HG03280 (cell line): ENCODE results near the gene C20orf144.
"Not testable (repeated sequence)": the region's sequence is repeated elsewhere in the genome, so short reads cannot be mapped to it uniquely, and the experiment has no call there.

Experiments used
- ATAC-seq: cut with Tn5 transposase; IDR thresholded peaks from one replicate; pipeline ENCODE4 v1.9.1; 2021; ENCODE audit warnings: mild to moderate bottlenecking, moderate library complexity; ENCODE audit not compliant: unreplicated experiment

Gene C20orf144

DNA sequence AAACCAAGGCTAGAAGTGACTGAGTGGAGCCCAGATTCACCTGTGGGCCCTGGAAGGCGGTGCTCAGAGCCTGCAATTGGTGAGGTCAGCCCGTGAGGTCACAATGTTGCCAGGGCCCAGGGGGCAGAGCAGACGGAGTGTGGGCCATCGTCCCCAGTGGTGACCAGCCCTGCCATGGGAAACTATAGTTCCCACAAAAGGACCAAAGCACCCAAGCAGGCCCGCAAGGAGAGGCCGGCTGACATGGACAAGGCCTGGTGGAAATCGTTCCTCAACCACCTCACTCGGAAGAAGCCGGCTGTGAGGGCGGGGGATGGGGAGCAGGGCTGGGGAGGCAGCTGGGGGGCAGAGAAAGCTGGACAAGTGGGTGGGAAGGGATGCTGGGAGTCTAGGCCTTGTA is at the start of gene C20orf144:
TSS of gene C20orf144 (plus strand) at position 156 of the 400 bp plus-strand sequence. CDS start at position 175, 19 bp downstream.
- no peak for ATAC-seq

DNA sequence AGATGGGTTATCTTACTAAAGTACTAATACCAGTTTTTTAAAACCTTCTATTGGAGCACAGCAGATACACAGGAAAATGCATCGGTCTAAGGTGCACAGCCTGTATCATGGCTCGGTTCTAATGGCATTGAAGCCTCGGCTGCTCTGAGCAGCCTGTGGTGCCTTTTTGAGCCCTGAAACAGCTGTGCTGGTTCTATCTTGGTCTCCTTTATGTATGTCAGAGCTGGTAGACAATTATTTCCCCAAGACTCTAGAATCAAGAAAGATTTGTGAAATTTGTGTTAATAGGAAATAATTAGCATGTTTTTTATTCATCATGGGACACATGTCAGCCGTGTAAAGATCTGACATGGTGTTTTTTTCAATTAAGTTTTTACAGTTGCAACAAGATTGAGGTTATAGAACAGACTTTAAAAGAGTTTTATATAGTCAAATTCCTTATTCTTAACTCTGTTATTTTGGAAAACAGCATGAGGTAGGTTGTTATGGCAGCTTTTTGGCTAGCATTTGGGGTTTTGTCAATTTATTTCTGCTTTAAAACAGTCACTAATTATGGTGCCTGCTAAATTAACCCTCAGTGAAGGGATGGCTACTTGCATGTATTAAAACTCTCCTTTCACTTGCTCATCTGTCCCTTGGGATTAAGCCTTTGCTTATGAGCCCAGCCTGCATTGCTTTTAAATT is 40.3 kb upstream of the C20orf144 start:
- no peak for ATAC-seq

DNA sequence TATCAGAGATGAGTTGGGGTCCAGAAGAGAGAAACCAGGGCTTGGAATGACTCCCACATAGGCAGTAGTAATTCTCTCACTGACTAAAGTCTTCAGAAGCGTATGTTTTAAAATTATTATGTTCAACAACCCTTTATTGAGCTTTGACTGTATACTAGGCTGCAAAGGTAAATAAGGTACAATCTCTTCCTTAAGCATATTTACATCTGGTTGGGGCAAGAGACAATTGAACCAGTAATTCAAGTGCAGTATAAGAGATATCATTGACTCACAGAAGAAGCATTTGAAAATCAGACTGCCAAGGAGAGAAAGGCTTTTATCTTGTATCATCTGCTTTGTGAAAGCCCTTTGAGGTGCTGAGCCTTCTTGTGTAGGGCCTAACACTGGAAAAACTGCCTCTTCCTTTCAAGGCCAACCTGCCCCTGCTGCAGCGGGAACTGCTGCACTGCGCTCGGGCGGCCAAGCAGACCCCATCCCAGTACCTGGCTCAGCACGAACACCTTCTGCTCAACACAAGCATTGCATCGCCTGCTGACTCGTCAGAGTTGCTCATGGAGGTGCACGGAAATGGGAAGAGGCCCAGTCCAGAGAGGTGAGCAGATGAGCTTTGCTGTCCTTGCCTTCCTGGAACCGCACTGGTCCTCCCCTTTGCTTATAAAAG is 39.3 kb upstream of the C20orf144 start:
- no peak for ATAC-seq

DNA sequence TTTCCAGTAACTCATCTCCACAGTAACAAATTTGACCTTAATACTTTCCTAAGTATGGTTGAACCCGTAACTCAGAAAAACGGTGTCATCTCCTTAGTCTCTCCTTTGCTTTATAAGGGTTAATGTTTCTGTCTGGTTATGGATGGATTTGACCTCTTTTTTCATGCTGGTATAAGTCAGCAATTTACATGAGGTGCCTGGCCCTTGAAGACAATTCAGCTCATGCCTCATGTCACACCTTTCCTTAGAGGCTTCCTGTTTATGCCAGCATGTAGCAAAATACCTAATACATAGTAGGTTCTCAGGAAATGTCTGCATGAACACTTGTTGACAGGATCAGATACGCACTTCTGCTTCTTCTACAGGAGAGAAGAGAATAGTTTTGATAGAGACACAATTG is 37.7 kb upstream of the C20orf144 start:
- no peak for ATAC-seq

DNA sequence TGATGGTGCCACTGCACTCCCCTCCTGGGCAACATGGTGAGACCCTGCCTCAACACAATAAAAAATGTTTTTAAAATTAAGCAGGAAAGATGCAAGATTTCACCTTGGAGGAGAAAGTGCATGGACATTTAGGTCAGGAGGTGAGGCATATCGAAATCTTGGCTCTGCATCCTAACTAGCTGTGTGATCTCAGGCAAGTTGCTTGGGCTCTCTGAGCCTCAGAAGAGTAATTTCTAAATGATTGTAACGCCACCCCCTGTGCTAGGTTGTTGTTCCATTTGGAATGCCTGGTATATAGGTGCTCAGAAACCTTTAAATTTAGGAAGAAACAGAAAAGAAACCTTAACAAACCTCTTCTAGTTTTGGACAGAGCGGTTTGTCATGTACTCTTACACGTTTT is 35.9 kb upstream of the C20orf144 start:
- no peak for ATAC-seq

DNA sequence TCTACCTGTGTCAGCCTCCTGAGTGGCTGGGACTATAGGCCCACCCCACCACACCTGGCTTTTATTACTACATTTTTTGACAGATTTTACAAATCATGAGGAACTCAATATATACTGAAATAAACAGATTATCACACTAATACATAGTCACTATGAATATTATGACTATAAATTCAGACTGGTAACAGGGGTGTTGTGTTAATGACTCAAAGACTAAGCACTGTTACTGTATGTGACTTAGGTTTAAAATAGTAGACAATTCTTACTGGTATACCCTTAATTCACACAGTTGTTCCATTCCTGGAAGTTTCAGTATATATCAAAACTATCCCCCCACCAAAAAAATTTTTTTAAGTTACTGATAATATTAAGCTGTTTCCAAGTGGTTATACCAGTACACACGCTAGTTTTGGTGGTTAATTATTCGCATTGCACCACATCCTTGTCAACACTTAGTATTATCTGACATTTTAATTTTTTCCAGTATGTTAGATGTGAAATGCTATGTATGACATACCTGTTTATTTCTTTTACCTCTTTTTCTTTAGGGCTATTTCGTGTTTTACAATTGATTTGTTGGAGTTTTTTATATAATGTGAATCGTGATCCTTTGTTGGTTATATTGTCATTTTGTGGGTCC is 34.4 kb upstream of the C20orf144 start:
- no peak for ATAC-seq

DNA sequence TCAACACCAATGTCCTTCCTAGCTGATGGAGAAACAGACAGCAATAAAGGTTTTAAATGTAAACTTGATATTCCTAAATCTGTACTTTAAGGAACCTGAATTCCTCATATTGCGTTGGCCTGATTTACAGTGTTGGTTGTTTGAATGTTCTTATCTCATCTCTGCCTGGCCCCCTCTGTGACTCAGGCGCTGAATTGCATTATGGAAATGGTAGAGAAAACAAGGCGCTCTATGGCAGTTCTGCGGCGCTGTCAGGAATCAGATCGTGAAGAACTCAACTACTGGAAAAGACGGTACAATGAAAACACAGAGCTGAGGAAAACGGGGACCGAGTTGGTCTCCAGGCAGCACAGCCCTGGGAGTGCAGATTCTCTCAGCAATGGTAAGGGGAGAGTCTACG is 32.6 kb upstream of the C20orf144 start:
- no peak for ATAC-seq

DNA sequence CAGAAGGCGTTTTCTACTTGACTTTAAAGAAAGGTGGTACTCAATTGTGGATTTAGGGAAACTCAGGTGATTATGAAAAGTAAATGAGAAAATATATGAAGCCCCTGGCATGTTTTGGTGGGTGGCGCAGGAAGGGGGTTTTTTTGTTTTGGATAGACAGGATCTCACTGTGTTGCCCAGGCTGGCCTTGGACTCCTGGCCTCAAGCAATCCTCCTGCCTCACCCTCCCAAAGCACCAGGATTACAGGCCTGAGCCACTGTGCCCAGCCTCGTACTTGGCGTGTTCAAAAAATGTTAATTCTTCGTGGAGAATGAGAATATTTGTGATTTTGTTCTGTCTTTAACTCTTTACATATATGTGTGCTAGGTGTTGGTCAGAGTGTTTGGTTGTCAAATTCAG is 32.1 kb upstream of the C20orf144 start:
- no peak for ATAC-seq

DNA sequence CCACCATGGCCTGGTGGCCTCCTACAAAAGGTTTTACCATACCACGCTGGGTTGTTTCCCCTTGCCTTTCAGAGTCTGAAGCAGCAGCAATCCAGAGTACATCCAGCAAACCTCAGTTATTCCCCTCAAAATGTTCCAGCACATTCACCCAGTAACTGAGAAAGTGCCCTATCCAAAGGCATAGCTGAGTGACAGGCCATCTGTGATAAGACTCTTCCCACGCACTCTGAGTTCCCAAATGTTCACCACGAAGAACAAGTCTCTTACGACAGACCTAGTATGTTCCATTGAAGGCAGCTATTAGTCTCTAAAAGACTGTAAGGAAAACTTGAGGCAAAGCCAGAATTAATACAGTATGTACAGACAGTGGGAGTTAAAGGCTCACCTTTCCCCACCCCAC is 31.6 kb upstream of the C20orf144 start:
- ATAC-seq = no peak

DNA sequence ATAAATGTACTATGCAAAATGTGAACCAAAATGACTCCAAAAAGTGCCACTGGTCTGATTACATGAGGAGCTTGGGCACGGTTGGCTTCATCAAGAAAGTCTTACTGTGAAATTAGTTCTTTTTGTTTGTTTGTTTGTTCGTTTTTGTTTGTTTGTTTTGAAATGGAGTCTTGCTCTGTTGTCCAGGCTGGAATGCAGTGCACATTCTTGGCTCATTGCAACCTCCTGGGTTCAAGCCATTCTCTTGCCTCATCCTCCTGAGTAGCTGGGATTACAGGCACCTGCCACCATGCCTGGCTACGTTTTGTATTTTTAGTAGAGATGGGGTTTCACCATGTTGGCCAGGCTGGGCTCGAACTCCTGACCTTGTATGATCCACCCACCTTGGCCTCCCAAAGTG is 30.2 kb upstream of the C20orf144 start:
- not testable (repeated sequence) for ATAC-seq

DNA sequence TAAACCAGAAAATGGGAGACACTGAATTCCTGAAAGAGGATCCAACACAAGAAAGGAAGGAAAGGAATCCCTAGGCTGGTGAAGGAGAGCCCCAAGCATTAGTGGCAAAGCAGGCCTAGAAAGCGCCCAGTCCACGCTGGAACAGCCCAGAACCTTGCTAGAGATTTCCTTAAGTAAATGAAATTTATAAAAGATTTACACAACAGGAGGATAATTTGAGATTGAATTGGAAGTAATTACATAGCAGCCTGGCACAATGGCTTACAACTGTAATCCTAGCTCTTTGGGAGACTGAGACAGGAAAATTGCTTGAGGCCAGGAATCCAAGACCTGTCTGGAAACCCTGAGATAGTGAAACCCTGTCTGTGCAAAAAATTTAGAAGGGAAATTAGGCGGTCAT is 26.8 kb upstream of the C20orf144 start:
- no peak for ATAC-seq

DNA sequence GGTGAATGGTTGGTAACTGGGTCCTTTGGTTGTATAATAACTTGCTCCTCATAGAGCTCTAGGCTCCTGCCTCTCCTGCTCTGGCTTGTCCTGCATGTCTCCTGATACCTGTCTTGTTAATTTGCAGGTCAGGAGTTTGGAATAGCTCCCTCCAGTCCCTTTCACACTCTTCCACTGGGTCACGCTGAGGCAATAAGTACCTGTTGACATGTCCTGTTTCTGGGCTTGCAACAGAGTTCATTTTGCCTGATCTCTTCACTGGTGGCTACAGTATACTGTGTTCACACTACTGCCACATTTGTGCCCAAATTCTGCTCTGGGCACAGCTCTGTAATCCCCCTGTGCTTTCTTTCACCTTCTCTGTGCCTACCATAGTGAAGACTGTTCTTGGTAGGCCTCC is 25.4 kb upstream of the C20orf144 start:
- ATAC-seq = no peak

DNA sequence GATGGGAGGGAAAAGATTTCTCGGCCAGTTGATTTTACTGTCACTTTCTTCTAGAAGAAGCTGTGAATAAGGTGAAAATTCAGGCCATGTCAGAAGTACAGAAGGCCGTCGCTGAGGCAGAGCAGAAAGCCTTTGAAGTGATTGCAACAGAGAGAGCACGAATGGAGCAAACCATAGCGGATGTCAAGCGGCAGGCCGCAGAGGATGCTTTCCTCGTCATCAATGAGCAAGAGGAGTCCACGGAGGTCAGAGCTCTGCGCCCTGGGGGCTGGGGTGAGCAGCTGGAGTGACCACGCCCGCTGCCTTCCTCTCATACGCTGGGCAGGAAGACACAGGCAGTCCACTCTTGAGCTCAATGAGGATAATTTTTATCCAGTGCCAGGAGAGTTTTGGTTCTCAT is 21.8 kb upstream of the C20orf144 start:
- no peak for ATAC-seq

DNA sequence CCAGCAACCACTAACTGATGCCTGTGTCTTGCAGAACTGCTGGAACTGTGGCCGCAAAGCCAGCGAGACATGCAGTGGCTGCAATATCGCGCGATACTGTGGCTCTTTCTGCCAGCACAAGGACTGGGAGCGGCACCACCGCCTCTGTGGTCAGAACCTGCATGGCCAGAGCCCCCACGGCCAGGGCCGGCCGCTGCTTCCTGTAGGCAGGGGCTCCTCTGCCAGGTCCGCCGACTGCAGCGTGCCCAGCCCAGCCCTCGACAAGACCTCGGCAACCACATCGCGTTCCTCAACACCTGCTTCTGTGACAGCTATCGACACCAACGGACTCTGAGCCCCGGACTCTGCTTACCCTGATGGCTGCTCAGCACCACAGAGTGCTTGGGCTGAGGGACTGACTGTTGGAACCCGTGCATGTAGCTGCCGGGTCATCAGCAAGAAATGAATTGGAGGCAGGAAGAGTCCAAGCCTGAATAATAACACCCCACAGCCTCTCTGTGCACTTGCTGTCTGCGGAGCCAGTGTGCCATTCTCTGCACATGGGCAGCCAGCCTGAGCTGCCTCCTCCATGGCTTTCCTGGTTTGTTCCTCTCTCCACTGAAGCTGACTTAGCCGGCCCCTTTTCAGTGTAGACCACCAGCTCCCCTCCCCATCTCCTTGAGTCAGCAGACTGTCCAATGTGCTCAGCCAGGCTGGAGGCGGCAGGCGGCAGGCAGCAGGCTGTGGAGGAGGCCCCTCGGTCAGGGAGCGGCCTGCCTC is 17.6 kb upstream of the C20orf144 start:
- no peak for ATAC-seq

DNA sequence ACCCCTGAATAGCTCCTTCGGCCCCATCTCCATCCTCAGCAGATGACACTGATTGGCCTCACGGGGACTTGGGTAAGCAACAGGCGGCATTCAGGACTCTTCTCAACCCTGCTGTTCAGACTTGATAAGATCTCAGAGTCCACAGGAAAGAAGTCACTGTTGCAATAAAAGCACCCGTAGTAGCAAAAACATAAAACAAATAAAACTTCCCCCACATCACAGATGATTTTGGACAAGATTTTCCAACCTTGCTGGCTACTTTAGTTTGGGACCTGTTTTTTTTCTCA is 17.1 kb upstream of the C20orf144 start:
- no peak for ATAC-seq

DNA sequence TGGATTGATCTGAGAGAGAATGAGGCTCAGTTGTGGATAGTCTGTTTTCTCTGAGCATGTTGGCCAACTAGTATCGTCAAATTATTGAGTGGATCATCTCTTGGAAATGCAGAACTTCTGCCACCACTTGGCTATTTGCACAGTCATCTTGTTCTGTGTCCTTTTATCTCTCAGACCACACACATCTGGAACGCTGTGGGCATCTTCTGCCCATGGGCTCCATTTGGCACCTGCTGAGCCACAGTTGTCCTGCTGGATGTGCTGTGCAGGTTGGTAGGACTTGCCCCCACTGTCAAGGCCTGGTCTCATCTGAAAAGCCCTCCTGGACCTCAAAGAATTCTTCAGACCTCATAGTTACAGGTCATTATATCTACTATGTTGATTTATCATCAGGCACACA is 16.7 kb upstream of the C20orf144 start:
- ATAC-seq = no peak

DNA sequence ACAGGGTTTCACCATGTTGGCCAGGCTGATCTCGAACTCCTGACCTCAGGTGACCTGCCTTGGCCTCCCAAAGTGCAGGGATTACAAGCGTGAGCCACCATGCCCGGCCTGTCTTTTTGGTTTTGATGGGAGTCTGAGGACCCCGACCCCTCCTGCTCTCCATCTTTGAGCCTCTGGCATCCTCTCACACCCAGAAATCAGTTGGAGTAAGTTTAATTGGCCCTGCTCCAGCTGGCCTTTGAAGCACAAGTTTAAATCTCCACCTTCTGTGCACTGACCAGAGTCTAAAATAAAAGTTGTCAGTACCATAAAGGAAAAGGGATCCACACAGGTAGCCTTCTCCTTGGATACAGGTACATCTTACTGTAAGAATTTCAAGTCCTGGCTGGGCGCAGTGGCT is 15.9 kb upstream of the C20orf144 start:
- no peak for ATAC-seq

DNA sequence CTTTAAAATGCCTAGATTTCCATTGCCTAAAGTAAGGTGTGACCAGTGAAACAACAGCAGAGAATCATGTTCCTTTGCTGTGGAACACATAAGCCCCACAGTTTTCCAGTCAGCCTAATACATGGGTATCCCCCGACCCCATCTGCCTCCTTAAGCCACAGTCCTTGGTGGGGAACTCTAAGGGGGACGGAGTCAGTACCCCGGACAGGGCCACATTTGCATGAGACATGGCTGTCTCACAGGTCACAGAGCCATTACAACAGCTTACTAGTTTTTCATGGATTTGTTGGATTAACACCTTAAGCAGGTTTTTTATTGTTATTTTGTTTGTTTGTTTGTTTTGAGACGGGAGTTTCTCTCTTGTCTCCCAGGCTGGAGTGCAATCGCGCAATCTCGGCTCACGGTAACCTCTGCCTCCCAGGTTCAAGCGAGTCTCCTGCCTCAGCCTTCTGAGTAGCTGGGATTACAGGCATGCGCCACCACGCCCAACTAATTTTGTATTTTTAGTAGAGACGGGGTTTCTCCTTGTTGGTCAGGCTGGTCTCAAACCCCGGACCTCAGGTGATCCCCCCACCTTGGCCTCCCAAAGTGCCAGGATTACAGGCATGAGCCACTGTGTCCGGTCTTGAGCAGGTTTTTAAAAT is 15.0 kb upstream of the C20orf144 start:
- ATAC-seq = not testable (repeated sequence)

DNA sequence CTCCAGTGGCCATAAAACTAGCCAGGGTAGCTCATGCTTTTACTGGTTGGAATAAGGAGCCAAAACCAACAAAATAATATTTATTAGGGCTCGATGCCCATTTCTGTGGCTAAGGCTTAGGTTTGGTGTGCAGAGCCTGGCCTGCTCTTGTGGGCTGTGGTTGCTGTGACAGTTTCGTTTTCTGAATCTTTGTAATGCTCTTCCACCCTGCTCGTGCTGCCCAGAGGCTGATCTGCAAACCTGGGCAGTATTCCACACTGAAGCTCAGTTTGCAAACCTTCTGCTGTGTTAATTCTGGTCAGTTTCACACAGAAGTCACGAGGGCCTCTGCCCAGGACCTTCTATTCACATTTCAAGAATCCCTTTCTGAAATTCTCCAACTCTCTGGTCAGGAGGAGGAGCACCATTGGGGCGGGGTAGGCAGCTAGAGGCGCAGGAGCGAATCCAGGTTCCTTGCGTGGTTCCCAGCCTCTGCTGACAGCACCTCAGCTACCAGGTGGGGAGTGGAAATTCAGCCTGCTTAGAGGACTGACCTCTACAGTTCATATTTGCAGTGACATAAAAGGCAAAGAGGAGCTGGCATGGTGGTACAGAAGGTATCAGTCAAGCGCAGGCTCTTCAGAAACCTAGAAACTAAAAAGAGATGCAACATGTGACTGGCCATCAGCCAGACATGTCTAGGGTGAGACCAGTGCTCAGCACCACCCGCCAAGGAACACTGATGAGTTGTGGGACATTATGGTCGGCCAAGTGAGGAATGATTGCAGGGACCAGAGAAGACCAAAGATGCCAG is 14.3 kb upstream of the C20orf144 start:
- no peak for ATAC-seq

DNA sequence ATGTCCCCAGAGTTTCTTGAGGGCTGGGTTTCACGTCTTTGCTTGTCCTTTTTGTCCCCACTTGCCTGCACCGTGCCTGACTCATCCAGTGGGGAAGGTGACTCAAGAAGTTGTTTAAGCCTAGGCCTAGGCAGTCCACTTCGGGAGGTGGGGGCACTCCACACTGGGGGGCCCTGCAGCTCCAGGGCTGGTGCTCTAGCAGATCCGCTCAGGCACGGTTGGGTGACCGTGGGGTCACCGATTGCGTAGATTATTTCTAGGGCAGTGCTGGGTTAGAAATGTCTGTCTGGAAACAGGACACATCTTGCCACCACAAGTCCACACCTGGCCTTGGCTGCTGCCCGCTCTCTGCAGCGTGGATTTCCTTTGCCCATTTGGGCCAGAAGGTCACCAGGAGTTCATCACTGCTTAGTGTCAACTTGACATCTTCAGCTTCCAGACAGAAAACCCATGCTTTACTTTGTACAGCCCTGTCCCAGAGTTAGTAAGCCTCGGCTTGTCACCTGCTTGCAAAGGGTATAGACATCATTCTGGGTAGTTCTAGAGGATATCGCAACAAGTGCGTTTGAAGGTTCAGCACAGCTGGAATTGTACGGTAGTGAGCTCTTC is 13.6 kb upstream of the C20orf144 start:
- no peak for ATAC-seq
